ENCODE results near the gene SSR4.
"Not testable (repeated sequence)": the region's sequence is repeated elsewhere in the genome, so short reads cannot be mapped to it uniquely, and the experiment has no call there.

Gene SSR4

DNA sequence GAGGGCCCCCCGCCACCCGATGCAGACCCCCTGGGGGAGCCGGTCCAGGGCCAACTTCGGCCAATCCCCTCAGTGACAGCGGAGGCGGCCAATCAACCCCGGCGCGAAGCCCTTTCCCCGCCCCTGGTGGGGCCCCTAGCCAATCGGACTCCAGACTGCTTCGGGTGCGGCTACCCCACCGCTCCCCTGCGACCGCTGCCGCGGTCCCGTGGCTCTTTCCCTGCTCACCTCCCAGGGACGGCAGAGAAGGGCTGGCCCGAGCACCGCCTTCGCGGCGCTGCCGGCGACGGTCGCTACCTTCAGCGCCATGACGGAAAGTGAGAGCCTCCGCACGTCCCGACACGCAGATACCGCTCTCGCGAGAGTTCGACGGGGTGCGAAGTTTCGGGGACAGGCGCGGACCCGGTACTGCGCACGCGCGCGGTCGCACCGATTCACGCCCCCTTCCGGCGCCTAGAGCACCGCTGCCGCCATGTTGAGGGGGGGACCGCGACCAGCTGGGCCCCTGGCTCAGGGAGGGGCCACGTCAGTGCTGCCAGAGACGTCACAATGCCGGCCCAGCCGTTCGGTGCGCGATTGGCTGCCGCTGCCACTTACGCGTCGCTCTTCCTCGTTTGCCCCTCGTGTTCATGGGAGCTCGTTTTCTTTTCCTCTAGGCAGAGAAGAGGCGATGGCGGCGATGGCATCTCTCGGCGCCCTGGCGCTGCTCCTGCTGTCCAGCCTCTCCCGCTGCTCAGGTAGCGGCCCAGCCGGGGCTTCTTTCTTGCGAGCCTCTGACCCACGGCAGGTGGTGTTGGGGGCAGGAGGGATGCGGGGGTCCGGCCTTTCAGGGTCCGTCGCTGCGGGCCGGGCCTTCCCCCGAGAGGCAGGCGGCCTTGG, at the start of gene SSR4, which contains the start of gene IDH3G:
Gene SSR4, plus strand, starts transcription at position 651 of the 879 bp plus-strand sequence. Its CDS starts 20 bp downstream, at position 671.
Gene IDH3G, minus strand, starts transcription at position 358 of the 879 bp plus-strand sequence. Its CDS starts 49 bp downstream, at position 309.
- peak; percentile 89 for DNase-seq

DNA sequence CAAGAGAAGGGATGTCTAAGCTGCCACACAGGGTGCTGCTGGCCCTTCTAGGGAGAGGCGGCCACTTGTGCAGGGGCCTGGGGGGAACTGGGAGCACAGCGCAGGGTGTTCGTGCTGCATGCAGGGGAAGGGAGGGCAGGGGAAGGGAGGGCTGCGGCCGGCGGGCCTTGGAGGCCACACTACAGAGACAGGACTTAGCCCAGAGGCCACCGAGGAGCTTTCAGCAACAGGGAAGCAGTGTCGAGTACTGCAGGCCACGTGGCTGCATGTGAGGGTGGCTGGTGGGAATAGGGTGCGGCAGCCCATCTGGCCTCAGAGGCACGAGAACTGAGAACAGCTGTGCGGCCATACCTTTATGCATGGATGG, 49.4 kb upstream of the SSR4 start:
- DNase-seq = not testable (repeated sequence)

DNA sequence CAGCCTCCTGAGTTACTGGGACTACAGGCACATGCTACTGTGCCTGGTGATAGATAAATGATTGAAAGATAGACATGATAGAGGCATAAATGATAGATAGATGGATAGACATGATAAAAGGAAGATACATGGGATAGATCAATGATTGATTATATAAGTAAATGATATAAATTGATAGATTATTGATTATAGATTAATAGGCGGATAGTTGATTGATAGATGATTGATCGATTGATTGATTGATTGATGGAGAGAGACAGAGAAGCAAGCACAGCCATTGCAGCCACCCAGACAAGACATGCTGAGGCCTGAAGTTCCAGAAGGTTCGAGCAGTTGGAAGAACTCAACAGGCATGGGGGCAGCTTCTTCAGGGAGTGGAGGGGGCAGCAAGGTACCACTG, 48.1 kb upstream of the SSR4 start:
- DNase-seq = no peak

DNA sequence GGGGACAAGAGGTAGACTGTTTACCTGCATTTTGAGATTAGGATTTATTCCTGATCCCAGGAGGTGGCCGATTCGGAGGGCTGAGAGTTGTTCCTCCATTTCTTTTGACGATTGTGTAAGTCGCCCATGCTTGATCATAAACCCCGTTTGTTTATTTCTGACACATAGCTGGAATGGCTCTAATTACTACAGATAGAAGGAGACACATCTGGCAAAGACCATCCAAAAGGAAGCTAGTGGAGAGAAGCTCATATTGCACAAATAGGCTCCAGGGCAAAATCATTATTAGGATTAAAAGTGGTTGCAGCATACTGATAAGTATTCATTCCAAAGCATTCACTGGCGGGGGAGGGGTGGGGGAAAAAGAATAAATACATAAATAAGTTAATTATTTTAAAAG, 47.5 kb upstream of the SSR4 start:
- DNase-seq = not testable (repeated sequence)

DNA sequence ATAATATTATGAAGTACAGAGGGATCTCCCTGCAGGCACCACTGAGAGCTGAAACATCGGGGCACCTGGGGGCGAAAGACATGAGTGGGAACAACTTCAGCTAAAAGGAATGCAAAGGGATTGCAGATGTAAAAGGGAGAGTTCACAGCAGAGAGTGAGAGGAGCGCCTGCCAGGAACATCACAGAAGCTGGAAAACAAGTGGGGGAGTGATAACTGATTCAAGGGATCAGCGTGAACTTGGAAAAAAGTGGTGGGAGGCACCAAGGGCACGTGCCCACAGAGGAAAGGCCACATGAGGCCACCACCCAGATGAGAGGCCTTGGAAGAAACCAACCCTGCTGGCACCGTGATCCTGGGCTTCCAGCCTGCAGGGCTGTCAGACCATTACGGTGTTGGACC, 45.5 kb upstream of the SSR4 start:
- not testable (repeated sequence) for DNase-seq

DNA sequence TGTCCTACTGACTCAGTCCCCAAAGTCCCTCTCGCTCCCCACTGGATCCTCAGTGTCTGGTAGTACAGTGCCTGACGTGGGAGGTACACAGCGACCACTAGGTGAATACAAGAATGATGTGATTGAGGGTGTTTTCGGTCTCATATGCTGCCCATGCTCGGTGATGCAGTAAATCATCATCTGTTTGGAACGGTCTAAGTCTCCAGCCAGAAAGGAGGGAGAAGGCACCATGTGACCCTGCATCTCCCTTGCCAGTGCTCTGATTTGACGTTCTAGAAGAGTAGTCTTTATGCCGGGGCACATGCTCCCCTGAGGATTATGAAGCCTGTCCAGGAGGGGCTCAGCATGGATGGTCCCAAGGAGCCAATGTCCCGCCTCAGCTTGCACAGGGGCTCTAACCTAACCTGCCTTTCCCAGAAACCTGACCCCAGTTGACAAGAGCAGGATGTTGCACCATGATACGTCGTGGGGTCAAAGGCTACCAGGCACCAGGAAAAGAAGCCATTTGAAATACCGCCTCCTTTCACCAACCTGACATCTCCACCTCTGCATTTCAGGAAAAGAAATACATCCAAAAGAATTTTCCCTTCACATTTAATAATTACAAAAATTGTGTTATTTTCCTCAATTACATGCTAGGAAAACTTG, 44.2 kb upstream of the SSR4 start:
- DNase-seq = no peak

DNA sequence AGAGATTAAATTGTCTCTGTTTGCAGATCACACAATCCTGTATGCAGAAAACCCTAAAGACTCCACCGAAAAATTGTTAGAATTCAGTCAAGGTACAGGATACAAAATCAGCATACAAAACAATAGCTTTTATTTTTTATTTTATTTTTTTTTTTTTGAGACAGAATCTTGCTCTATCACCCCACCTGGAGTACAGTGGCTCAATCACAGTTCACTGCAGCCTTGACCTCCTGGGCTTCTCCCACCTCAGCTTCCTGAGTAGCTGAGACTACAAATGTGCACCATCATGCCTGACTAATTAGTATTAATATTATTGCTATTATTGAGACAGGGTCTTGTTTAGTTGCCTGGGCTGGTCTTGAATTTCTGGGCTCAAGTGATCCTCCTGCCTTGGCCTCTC, 39.3 kb upstream of the SSR4 start:
- DNase-seq = no peak

DNA sequence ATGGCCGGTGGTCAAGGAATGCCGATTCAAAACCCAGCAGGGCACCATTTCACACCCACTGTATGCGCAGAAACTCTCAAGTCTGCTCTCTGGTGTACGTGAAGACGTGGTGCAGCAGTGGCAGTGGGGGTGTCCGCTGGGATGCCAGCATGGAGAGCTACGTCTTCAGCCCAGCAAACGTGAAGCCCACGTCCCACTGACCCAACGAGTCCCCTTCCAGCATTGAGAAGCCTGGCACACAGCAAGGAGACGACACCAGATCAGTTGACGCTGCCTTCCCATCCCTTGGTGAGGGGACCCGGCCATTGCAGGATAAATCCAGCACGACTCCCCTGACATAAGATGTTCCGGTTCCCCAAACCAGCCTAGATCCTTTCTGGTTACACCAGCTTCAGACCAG, 32.6 kb upstream of the SSR4 start:
- DNase-seq = no peak

DNA sequence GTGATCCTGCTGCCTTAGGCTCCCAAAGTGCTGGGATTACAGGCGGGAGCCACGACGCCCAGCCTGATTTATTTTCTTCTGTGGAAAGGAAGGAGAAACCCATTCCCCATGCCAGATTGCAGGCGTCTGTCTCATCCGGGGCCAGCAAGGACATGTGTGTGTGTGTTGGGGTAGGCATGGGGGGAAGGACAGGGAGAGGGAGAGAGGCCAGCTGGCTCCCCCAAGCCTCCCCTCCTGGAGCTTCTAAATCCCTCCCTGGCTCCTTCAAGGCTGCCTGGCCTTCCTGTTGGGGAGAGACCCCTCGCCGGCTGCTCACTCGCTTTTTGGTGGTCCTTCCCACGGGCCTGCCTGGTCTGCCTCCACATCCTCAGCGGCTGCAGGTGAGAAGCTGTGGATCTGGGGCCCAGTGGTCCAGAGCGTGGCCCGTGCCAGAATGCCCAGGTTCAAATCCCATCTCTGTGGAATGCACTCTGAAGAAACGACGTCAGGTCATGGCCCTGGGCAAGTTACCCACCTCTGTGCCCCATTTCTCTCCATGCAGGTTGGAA, 31.8 kb upstream of the SSR4 start:
- DNase-seq = no peak

DNA sequence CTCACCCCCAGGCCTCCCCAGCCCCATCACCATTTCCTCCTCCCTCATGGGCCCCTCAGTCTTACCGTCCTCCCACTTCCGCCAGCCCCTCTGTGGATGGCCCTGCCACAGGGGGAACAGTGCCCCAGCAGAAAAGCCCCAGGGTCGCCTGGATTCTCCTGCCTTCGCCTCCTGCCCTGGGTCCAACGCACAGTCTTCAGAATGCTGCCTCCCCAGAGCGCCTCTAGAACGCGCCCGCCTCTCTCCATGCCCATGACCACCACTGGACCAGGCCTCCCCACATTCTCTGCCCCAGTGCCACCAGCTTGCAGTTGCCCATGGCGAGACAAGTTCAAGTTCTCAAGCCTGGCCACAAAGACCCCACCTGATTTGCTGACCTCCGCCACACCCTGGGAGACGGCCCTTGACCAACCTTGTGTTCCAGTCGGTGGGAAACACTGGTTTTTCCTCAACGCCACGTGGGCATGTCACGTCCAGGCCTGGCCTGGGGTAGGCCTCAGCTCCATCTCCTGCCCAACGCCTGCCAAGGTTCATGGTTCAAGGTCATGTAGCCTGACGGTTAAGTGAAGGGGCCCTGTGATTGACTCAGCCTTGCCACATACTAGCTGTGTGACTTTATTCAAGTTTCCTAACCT, 31.1 kb upstream of the SSR4 start:
- DNase-seq = no peak

DNA sequence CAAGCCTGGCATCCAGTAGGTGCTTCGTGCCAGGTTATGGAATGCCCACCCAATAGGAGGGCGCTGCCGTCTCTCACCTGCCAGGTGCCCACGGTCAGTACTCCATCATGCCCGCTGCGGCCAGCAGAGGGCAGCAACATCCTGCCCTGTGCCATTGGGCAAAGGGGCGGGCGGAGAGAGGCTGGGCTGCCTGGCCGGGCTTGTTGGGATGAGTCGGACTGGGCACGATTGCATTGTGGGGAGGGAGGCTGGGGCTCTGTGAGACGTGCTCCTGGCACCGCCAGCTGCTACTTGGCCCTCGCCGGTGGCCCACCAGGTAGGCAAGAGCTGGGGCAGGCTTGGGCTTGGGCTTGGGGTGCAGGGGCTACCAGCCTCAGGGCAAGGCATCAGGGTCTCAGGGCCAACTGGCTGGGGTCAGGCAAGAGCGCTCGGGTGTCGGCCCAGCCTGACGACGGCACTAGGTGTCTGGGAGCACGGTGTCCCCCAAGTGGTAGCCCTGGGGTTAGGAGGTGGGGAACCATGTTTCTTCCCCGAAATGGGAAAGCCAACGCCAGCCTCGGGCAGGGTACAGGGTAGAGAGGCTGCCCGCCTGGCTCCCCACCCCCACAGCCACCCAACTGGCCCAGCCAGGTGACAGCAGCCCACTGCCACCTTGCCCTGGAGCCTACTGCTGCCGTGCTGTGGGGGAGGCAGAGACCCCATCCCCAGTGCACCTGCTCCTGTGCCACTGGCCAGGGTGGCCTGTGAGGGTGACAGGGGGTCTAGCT, 30.3 kb upstream of the SSR4 start, which contains the start of gene PLXNB3:
Gene PLXNB3, plus strand, starts transcription at position 261 of the 767 bp plus-strand sequence. CDS start 1,287 bp downstream, outside the sequence.
- peak; percentile 68 for DNase-seq

DNA sequence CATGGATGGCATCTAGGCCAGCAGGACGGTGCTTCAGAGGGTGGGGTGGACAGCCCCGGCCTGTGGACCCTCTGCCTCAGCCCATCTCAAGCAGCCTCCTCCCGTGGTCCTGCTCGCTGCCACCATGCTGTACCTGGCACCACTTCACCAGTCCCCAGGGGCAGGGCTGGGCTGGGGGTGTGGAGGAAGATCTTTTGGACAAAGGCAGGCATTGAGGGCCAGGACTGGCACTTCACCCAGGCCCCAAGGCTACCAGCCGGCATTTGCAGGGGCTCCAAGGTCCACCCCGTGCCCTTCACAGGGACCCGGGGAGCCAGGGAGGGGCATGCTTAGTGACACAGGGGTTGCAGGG, 29.7 kb upstream of the SSR4 start:
- DNase-seq = no peak

DNA sequence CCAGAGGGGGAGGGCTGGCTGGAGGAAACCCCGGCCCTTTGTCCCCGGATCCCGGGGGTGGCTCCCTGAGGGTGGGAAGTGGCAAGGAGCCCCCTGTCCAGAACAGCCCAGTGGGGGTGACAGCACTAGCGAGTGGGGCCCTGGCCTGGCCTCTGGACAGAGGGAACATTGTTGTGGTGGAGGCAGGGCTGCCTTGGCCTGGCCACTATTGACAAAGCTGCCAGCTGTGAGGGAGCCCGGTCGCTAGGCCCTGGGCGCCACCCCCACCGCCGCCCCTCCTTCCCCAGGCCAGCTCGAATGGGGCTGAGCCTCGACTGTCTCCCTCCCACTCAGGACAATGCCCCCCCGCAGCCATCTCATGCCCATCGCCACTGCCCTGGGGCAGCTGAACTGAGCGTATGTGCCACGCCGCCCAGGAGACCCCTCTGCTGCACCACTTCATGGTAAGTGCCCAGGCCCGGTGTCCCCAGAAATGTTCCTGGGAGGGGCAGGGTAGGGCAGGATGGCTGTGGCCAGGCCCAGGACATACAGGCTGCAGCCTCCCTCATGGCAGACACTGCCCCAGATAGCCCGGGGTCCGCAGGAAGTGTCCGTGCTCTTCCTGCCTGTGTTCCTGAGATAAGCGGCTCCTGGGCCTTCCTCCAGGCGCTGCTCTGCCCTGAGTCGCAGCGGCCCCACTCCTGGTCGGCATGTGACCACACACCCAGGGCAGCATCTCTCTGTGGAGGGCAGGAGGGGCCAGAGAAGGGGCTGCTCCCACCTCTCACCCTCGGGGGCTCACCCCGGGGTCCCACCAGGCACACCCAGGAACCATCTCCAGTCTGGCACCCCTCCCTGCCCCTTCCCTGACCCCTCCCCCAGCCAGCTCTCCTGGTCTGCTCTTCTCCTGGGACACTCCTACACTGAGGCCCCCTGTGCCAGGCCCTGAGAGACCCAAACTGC, 29.1 kb upstream of the SSR4 start:
- no peak for DNase-seq

DNA sequence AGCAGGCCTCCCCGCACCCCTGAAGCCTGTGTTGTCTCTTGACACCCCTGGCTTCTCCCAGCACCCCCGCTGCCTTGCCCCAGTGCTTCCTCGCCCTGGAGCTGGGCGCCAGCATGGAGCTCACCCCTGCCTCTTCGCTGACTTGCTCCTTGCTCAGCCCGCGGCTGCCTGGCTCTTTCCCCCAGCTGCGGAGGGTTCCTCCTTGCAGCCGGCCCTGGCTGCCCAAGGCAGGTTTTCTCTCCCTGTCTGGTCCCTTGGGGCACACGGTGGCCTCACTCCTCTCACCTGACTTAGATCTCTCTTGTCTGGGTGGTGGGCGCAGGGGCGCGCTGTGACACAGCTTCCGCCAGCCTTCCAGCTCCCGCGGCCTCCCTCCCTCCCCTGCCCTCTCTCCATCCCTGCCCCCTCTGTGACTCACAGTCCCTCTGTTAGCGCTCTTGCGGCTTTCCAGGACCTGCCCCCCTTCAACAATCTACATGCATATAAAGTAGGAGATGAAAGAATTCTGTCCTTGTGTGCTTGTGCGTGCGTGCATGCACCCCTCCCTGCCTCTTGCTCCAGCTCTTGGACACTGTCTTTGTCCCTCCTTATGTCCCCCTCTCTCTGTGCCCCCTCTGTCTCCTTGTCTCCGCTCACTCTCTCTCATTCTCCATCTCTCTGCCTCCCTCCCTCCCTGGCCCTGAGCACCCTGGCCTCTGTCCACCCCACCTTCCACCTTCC, 28.2 kb upstream of the SSR4 start:
- DNase-seq = peak; percentile 45

DNA sequence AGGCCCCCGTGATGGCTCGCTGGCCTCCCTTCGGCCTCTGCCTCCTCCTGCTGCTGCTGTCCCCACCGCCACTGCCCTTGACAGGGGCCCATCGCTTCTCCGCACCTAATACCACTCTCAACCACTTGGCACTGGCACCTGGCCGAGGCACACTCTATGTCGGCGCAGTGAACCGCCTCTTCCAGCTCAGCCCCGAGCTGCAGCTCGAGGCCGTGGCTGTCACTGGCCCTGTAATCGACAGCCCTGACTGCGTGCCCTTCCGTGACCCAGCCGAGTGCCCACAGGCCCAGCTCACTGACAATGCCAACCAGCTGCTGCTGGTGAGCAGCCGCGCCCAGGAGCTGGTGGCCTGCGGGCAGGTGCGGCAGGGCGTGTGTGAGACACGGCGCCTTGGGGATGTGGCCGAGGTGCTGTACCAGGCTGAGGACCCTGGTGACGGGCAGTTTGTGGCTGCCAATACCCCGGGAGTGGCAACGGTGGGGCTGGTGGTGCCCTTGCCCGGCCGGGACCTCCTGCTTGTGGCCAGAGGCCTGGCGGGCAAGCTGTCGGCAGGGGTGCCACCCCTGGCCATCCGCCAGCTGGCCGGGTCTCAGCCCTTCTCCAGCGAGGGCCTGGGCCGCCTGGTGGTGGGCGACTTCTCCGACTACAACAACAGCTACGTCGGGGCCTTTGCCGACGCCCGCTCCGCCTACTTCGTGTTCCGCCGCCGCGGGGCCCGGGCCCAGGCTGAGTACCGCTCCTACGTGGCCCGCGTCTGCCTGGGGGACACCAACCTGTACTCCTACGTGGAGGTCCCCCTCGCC, 27.4 kb upstream of the SSR4 start:
- DNase-seq = no peak

DNA sequence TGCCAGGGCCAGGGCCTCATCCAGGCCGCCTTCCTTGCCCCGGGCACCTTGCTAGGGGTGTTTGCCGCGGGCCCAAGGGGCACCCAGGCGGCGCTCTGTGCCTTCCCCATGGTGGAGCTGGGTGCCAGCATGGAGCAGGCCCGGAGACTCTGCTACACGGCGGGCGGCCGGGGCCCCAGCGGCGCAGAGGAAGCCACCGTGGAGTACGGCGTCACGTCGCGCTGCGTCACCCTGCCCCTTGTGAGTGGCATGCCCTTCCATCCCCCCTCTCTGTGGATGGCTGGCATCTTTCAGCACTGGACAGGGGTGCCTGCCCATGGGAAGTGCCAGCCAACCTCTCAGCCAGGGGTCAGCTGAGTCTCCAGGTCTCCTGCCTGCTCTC, 26.8 kb upstream of the SSR4 start:
- no peak for DNase-seq

DNA sequence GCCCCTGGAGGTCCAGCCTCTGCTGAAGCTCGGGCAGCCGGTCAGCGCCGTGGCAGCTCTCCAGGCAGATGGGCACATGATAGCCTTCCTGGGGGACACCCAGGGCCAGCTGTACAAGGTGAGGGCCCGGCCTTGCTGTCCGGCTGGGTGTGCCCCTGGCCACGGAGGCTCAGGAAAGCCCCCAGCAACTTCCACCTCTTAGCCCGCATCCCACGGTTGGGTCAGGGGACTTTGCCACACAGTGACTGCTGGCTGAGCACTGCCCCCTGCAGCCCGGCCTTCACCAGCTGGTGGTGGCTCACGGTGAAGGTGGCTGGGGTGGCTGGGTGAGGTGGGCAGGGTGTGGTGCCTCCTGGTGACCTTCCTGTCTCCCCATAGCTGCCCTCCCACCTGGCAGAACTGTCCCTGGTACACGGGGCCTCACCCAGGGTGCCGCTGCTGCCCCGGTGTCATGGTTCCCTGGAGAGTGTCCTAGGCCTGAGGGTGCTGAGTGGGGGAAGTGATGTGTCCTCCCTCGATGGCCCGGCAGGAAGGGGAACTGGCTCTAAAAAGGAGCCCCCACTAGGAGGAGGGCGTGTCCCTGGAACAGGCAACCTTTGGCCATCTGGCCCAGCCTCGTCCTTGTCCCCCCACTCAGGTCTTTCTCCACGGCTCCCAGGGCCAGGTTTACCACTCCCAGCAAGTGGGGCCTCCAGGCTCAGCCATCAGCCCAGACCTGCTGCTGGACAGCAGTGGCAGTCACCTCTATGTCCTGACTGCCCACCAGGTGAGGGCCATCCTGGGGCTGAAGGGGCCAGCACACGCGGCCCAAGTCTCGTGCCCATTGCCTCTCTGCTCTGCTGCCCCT, 25.9 kb upstream of the SSR4 start:
- DNase-seq = no peak

DNA sequence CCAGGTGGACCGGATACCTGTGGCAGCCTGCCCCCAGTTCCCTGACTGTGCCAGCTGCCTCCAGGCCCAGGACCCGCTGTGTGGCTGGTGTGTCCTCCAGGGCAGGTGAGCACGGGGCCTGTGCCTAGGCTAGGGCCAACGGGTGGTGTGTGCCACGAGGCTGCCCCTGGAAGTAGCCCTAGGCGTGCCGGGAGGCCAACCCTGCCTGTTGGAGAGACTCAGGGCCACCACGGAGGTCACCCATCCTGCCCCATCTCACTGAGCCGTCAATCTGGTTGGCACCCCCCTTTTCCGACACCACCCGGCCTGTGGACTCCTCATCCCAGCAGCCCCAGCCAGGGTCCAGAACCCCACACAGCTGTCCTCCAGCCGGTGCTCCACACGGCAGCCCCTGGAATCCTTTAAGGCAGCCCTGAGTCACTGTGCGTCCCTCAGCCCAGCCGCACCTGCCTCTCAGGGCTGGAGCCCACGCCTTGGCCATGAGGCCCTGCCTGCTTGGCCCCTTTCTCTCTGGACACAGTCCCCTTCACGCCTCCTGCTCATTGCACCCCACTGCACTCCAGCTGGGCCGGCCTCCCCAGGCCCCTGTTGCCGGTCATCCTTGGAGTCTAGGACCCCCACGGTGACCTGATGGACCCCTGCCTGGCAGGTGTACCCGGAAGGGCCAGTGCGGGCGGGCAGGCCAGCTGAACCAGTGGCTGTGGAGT, 25.2 kb upstream of the SSR4 start:
- DNase-seq = no peak
